Forelimb muscle (tissue), 1 donor: ENCODE results near the gene VSTM4. TPM values are rescaled to one million over a fixed set of nuclear protein-coding genes. Genes with fewer than 3 reads are reported as not detected.

Experiments
- DNase-seq: peaks from one replicate; pipeline ENCODE4 v3.0.0-alpha.2; 2013; ENCODE audit warnings: low read depth
- polyA plus RNA-seq: library from polyadenylated mRNA; unstranded; fragments of 120-200 nt; gene quantifications from one replicate; pipeline ENCODE4 v1.2.1, GENCODE V29; 2013; ENCODE audit not compliant: insufficient read length

VSTM4 gene
- polyA plus RNA-seq, 1 donor: 40.9 TPM

DNA sequence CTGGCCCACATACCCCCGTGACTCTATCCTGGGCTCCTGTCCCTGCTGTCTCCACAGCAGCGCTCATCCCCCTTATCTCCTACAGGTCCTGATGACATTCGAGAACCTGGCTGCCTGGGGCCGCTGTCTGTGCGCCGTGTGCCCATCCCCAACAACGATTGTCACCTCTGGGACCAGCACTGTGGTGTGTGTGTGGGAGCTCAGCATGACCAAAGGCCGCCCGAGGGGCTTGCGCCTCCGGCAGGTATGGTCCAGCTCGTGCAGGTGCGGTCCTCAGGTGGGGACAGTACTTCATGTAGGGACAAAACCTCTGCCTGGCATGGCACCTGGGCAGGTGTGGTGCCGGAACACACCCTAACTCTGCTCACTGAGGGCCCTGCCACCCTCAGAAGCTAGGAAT lies 145.3 kb downstream of the VSTM4 start:
- no peak for DNase-seq

DNA sequence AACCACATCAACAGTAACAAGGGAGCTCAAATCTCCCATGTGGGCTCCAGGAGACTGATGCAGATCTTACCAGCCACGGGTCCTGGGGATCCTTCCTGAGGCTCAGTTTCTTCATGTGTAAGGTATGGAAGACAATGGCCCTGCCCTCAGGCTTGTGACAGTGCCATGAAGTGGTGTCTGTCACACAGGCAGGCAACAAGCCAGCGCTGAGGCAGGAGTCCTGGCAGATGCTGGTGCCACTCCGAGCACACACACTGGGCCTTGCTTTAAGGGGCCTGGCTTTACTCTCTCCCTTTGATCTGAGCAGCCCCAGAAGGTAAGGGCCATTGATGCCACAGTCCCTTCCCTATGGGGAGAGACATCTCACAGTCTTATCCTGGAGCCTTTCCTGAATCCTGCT lies 147.3 kb downstream of the VSTM4 start:
- no peak for DNase-seq

DNA sequence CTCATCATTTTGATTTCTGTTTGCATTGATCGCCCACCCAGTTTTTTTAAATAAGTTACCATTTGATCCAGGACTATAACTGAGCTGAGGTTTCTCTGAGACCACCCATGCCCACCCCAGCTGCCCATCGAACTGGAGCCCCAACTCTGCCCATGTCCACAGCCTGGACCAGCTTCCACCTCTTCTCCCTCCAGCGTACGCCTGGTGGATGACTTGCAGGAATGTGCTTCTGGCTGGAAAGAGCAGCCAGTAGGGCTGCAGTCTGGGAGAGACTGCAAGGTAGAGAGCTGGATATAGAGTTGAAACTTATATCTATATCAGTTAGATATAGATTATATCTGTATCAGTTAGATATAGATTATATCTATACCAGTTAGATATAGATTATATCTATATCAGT lies 149.9 kb downstream of the VSTM4 start:
- no peak for DNase-seq

Other genes with a start within 250 kb of the VSTM4 start
- 0.09 TPM for gene LRRC18, start 175.7 kb downstream of the VSTM4 start, polyA plus RNA-seq
- not detected for gene FAM170B, start 18.5 kb upstream of the VSTM4 start, polyA plus RNA-seq
- gene TMEM273, start 72.9 kb upstream of the VSTM4 start, polyA plus RNA-seq: 5.6 TPM
- 36.6 TPM for gene C10orf71, start 183.6 kb upstream of the VSTM4 start, polyA plus RNA-seq